Suprapubic skin (tissue), 4 donors: ENCODE measurements around the gene TSC22D3. TPM values are rescaled to one million over a fixed set of nuclear protein-coding genes. Genes with fewer than 3 reads are reported as not detected.
A peak's percentile ranks its signal among the peaks of the same experiment; 100 is the strongest.

ENCODE experiments used
- DNase-seq, 2 donors: peaks; one replicate each; pipeline ENCODE4 v3.0.0-alpha.2; 2019; ENCODE audit warnings: low spot score in 2 of 2
- H3K27ac ChIP-seq: fragments of 200-600 bp; sonication (generic); one replicate; pipeline ENCODE4 v1.5.1; 2019
- H3K27me3 ChIP-seq: fragments of 200-600 bp; sonication (generic); one replicate; pipeline ENCODE4 v1.5.1; 2019
- H3K36me3 ChIP-seq: fragments of 200-600 bp; sonication (generic); one replicate; pipeline ENCODE4 v1.5.1; 2019
- H3K4me1 ChIP-seq: fragments of 200-600 bp; sonication (generic); one replicate; pipeline ENCODE4 v1.5.1; 2019
- H3K4me3 ChIP-seq: fragments of 200-600 bp; sonication (generic); one replicate; pipeline ENCODE4 v1.5.1; 2019; ENCODE audit warnings: mild to moderate bottlenecking
- H3K9me3 ChIP-seq: fragments of 200-600 bp; sonication (generic); one replicate; pipeline ENCODE4 v1.5.1; 2019
- CTCF ChIP-seq, 2 donors: fragments of 200-600 bp in 1 of 2; fragments of 450-650 bp in 1 of 2; sonication (generic) in 1 of 2; IDR thresholded peaks; one replicate each; pipeline ENCODE4 v1.5.1; 2016 to 2019; ENCODE audit warnings: antibody characterized with exemption in 2 of 2, mild to moderate bottlenecking in 1 of 2, moderate library complexity in 1 of 2
- EP300 ChIP-seq: sonication (generic); formaldehyde crosslinking; IDR thresholded peaks from one replicate; pipeline ENCODE4 v1.6.1; 2017; ENCODE audit warnings: antibody characterized with exemption
- POLR2A ChIP-seq, 2 donors: fragments of 450-650 bp; IDR thresholded peaks; one replicate each; pipeline ENCODE4 v1.6.1; 2017; ENCODE audit warnings: antibody characterized with exemption in 2 of 2, mild to moderate bottlenecking in 2 of 2, moderate library complexity in 2 of 2
- POLR2AphosphoS5 ChIP-seq, 3 donors: sonication (generic); formaldehyde crosslinking; IDR thresholded peaks; one replicate each; pipeline ENCODE4 v1.6.1; 2017; ENCODE audit warnings: antibody characterized with exemption in 3 of 3
- WGBS: methylation state at CpG from one replicate; pipeline ENCODE4 v1.1.5; 2018; 5-methylcytosine and 5-hydroxymethylcytosine counted together
- total RNA-seq, 4 donors: library from RNA; depleted of rRNA; stranded (reverse); fragments of >200 nt; gene quantifications; one replicate each; pipeline ENCODE4 v1.1.0, GENCODE V29; 2016

TSC22D3 gene
- total RNA-seq, 4 donors from 2014 or later, result 487 to 1,035 (median 681) TPM

- Histone ChIP-seq H3K9me3 (no peaks in the 10 kb centered on the region), H3K36me3 (no peaks in the 10 kb centered on the region), H3K4me3 (peak overlapping the region; percentile 57), H3K27ac (peak overlapping the region; percentile 82), H3K4me1 (peaks cover 12% of the 10 kb centered on the region), H3K27me3 (no peaks in the 10 kb centered on the region)
- 17% methylated on average over 19 of the region's 20 CpGs for WGBS
- peak; percentile 89 to 90 for DNase-seq
- TF ChIP-seq POLR2A (IDR thresholded peaks at IDR 0.05) (no peak), POLR2AphosphoS5 (IDR thresholded peaks at IDR 0.05) (no peak), CTCF (IDR thresholded peaks at IDR 0.05) (peak; percentile 48 to 77)
Observed at GRCh38 chrX:107776649-107777535, 1.3 kb upstream of the TSC22D3 start.

- Histone ChIP-seq H3K36me3 (no peaks in the 10 kb centered on the region), H3K4me1 (peaks cover 12% of the 10 kb centered on the region), H3K27me3 (no peaks in the 10 kb centered on the region), H3K9me3 (no peaks in the 10 kb centered on the region), H3K4me3 (peak overlapping the region; percentile 57), H3K27ac (peak overlapping the region; percentile 82)
- TF ChIP-seq POLR2A (IDR thresholded peaks at IDR 0.05), result no peak
- no peak for TF ChIP-seq CTCF (IDR thresholded peaks at IDR 0.05)
- no peak for TF ChIP-seq EP300
- no peak for TF ChIP-seq POLR2AphosphoS5 (IDR thresholded peaks at IDR 0.05)
- WGBS, result 35% methylated on average over 36 of the region's 40 CpGs
- no peak for DNase-seq
Observed at GRCh38 chrX:107775000-107775733, 420 bp downstream of the TSC22D3 start.

- TF ChIP-seq POLR2A (IDR thresholded peaks at IDR 0.05) (no peak), EP300 (no peak), CTCF (IDR thresholded peaks at IDR 0.05) (no peak), POLR2AphosphoS5 (IDR thresholded peaks at IDR 0.05) (no peak)
- H3K4me1 ChIP-seq, result peaks cover 12% of the 10 kb centered on the region
- no peaks in the 10 kb centered on the region for H3K36me3 ChIP-seq
- no peaks in the 10 kb centered on the region for H3K27me3 ChIP-seq
- no peaks in the 10 kb centered on the region for H3K9me3 ChIP-seq
- 55% methylated on average over 9 of the region's 9 CpGs for WGBS
- H3K27ac ChIP-seq, result no peak overlapping the region
- H3K4me3 ChIP-seq, result peak overlapping the region; percentile 57
- no peak for DNase-seq
Observed at GRCh38 chrX:107773906-107774435, 1.6 kb downstream of the TSC22D3 start.

- 60% methylated on average over 8 of the region's 8 CpGs for WGBS
- Histone ChIP-seq H3K27me3 (no peaks in the 10 kb centered on the region), H3K27ac (no peak overlapping the region), H3K4me1 (peaks cover 12% of the 10 kb centered on the region), H3K9me3 (no peaks in the 10 kb centered on the region), H3K36me3 (no peaks in the 10 kb centered on the region), H3K4me3 (peak overlapping the region; percentile 57)
- no peak for DNase-seq
- TF ChIP-seq EP300, result no peak
- no peak for TF ChIP-seq POLR2A (IDR thresholded peaks at IDR 0.05)
- no peak for TF ChIP-seq POLR2AphosphoS5 (IDR thresholded peaks at IDR 0.05)
- no peak for TF ChIP-seq CTCF (IDR thresholded peaks at IDR 0.05)
Observed at GRCh38 chrX:107773206-107773605, 2.4 kb downstream of the TSC22D3 start.
